SU-DHL-6 (cell line): ENCODE results near the gene NFIA.

Experiments
- H2AFZ ChIP-seq: fragments of 200-600 bp; sonication (generic); 2 replicates; pipeline ENCODE4 v1.6.1; 2014; ENCODE audit warnings: low read depth, mild to moderate bottlenecking, moderate library complexity, mixed read lengths, antibody characterized with exemption, low read length; ENCODE audit not compliant: severe bottlenecking
- H3F3A ChIP-seq: fragments of 200-600 bp; shearing (Covaris generic); 2 replicates; pipeline ENCODE4 v1.6.0; 2016; ENCODE audit warnings: antibody characterized with exemption, mild to moderate bottlenecking; ENCODE audit not compliant: insufficient read depth
- H3K27ac ChIP-seq: fragments of 200-600 bp; sonication (generic); 2 replicates; pipeline ENCODE4 v1.5.1; 2016; ENCODE audit warnings: low read depth, mild to moderate bottlenecking, low read length, moderate library complexity, mixed read lengths
- H3K27me3 ChIP-seq: fragments of 200-600 bp; sonication (generic), shearing (Covaris generic); 2 replicates; pipeline ENCODE4 v1.6.0; 2014; ENCODE audit warnings: mild to moderate bottlenecking, low read length
- H3K36me3 ChIP-seq: fragments of 200-600 bp; sonication (generic); 2 replicates; pipeline ENCODE4 v1.6.1; 2014; ENCODE audit warnings: mild to moderate bottlenecking, low read length, mixed read lengths
- H3K4me2 ChIP-seq: fragments of 300-600, 200-600 bp; shearing (Covaris generic), sonication (generic); 2 replicates; pipeline ENCODE4 v1.6.0; 2014; ENCODE audit warnings: low read length, low read depth, mild to moderate bottlenecking; ENCODE audit not compliant: poor library complexity, severe bottlenecking
- H3K4me3 ChIP-seq: fragments of 200-600 bp; sonication (generic); 2 replicates; pipeline ENCODE4 v1.5.1; 2014; ENCODE audit warnings: antibody characterized with exemption, low read length, mild to moderate bottlenecking, mixed read lengths; ENCODE audit not compliant: insufficient read depth, poor library complexity, severe bottlenecking
- H3K79me2 ChIP-seq: fragments of 200-600 bp; sonication (generic); 2 replicates; pipeline ENCODE4 v1.6.1; 2014; ENCODE audit warnings: mild to moderate bottlenecking, low read length, moderate library complexity; ENCODE audit not compliant: insufficient read depth
- H3K9ac ChIP-seq: fragments of 200-600 bp; sonication (generic); 2 replicates; pipeline ENCODE4 v1.7.0; 2014; ENCODE audit warnings: mild to moderate bottlenecking, low read length
- H3K9me2 ChIP-seq: fragments of 200-600 bp; sonication (generic); replicated peaks from 2 replicates; pipeline ENCODE4 v1.6.1; 2014; ENCODE audit warnings: low read length; ENCODE audit not compliant: insufficient read depth
- H3K9me3 ChIP-seq: fragments of 200-600 bp; sonication (generic); 2 replicates; pipeline ENCODE4 v1.6.1; 2014; ENCODE audit warnings: low read length, mixed read lengths; ENCODE audit not compliant: insufficient read depth
- H4K20me1 ChIP-seq: fragments of 200-600 bp; sonication (generic); 2 replicates; pipeline ENCODE4 v1.6.1; 2014; ENCODE audit warnings: low read depth, mild to moderate bottlenecking, antibody characterized with exemption, low read length, moderate library complexity, mixed read lengths
- EZH2phosphoT487 ChIP-seq: fragments of 200-600 bp; sonication (generic), shearing (Covaris generic); conservative IDR thresholded peaks from 2 replicates; pipeline ENCODE4 v1.6.1; 2018; ENCODE audit warnings: mild to moderate bottlenecking, antibody characterized with exemption, low read length, moderate library complexity, mixed read lengths
- TF ChIP-seq, protein P1 (sequence below): fragments of 200-600 bp; sonication (generic); IDR thresholded peaks from one replicate; pipeline ENCODE4 v1.5.1; 2017; ENCODE audit warnings: antibody characterized with exemption, mild to moderate bottlenecking, low read length, moderate library complexity; ENCODE audit not compliant: insufficient read depth, poor library complexity, severe bottlenecking

The NFIA gene

GRCh38 chr1:61424382-61424781 is 342.0 kb downstream of the NFIA start:
- Histone ChIP-seq H3K4me2 (no peak overlapping the region), H2AFZ (no peak overlapping the region), H3K36me3 (no peaks in the 10 kb centered on the region), H4K20me1 (no peaks in the 10 kb centered on the region), H3F3A (no peaks in the 10 kb centered on the region), H3K4me3 (no peak overlapping the region), H3K27me3 (no peaks in the 10 kb centered on the region), H3K27ac (no peak overlapping the region), H3K9me2 (no peaks in the 10 kb centered on the region), H3K9me3 (no peaks in the 10 kb centered on the region), H3K79me2 (no peaks in the 10 kb centered on the region), H3K9ac (no peak overlapping the region)
- TF ChIP-seq, protein P1, sequence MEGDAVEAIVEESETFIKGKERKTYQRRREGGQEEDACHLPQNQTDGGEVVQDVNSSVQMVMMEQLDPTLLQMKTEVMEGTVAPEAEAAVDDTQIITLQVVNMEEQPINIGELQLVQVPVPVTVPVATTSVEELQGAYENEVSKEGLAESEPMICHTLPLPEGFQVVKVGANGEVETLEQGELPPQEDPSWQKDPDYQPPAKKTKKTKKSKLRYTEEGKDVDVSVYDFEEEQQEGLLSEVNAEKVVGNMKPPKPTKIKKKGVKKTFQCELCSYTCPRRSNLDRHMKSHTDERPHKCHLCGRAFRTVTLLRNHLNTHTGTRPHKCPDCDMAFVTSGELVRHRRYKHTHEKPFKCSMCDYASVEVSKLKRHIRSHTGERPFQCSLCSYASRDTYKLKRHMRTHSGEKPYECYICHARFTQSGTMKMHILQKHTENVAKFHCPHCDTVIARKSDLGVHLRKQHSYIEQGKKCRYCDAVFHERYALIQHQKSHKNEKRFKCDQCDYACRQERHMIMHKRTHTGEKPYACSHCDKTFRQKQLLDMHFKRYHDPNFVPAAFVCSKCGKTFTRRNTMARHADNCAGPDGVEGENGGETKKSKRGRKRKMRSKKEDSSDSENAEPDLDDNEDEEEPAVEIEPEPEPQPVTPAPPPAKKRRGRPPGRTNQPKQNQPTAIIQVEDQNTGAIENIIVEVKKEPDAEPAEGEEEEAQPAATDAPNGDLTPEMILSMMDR: no peak
- no peak for TF ChIP-seq EZH2phosphoT487

DNA sequence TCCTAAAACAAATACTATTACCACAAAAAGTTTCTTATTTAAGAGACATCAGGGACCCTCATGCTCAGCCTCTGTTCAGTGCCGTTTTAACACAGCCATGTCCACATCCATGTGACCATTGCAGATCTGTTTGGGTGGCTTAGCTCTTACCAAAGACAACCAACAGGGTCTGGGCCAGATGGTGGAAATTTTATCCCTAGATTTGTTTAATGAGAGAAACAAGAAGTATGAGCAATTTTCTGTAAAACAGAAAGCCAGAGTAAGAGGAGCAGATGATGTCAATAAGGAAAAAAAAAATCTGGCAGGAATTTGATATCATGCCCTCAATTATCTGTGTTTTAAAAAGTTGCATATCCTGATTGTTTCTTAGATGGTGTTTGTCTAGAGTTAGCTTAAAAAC is 342.7 kb downstream of the NFIA start:
- Histone ChIP-seq H4K20me1 (no peaks in the 10 kb centered on the region), H3K9me3 (no peaks in the 10 kb centered on the region), H2AFZ (no peak overlapping the region), H3K36me3 (no peaks in the 10 kb centered on the region), H3K4me2 (no peak overlapping the region), H3F3A (no peaks in the 10 kb centered on the region), H3K9me2 (no peaks in the 10 kb centered on the region), H3K79me2 (no peaks in the 10 kb centered on the region), H3K9ac (no peak overlapping the region), H3K4me3 (no peak overlapping the region), H3K27ac (no peak overlapping the region), H3K27me3 (no peaks in the 10 kb centered on the region)
- TF ChIP-seq EZH2phosphoT487: no peak
- TF ChIP-seq, protein P1: no peak

GRCh38 chr1:61426254-61426653 is 343.9 kb downstream of the NFIA start:
- no peak overlapping the region for H3K9ac ChIP-seq
- H3F3A ChIP-seq: no peaks in the 10 kb centered on the region
- H3K4me2 ChIP-seq: no peak overlapping the region
- no peaks in the 10 kb centered on the region for H3K9me2 ChIP-seq
- H2AFZ ChIP-seq: no peak overlapping the region
- H3K9me3 ChIP-seq: no peaks in the 10 kb centered on the region
- H3K79me2 ChIP-seq: no peaks in the 10 kb centered on the region
- H4K20me1 ChIP-seq: no peaks in the 10 kb centered on the region
- H3K4me3 ChIP-seq: no peak overlapping the region
- H3K36me3 ChIP-seq: no peaks in the 10 kb centered on the region
- no peaks in the 10 kb centered on the region for H3K27me3 ChIP-seq
- no peak overlapping the region for H3K27ac ChIP-seq
- no peak for TF ChIP-seq EZH2phosphoT487
- TF ChIP-seq, protein P1: no peak

GRCh38 chr1:61426885-61427284 is 344.5 kb downstream of the NFIA start:
- Histone ChIP-seq H3K4me2 (no peak overlapping the region), H4K20me1 (no peaks in the 10 kb centered on the region), H3K27ac (no peak overlapping the region)

More at GRCh38 chr1:61426885-61427284, 344.5 kb downstream of the NFIA start:
- H3F3A ChIP-seq: no peaks in the 10 kb centered on the region
- TF ChIP-seq EZH2phosphoT487: no peak
- TF ChIP-seq, protein P1: no peak
- H3K9ac ChIP-seq: no peak overlapping the region
- no peaks in the 10 kb centered on the region for H3K79me2 ChIP-seq
- H3K9me3 ChIP-seq: no peaks in the 10 kb centered on the region
- H3K4me3 ChIP-seq: no peak overlapping the region
- H3K36me3 ChIP-seq: no peaks in the 10 kb centered on the region
- no peaks in the 10 kb centered on the region for H3K27me3 ChIP-seq
- H2AFZ ChIP-seq: no peak overlapping the region
- no peaks in the 10 kb centered on the region for H3K9me2 ChIP-seq
